ENCODE data around the gene CHRNE.

The CHRNE gene

DNA sequence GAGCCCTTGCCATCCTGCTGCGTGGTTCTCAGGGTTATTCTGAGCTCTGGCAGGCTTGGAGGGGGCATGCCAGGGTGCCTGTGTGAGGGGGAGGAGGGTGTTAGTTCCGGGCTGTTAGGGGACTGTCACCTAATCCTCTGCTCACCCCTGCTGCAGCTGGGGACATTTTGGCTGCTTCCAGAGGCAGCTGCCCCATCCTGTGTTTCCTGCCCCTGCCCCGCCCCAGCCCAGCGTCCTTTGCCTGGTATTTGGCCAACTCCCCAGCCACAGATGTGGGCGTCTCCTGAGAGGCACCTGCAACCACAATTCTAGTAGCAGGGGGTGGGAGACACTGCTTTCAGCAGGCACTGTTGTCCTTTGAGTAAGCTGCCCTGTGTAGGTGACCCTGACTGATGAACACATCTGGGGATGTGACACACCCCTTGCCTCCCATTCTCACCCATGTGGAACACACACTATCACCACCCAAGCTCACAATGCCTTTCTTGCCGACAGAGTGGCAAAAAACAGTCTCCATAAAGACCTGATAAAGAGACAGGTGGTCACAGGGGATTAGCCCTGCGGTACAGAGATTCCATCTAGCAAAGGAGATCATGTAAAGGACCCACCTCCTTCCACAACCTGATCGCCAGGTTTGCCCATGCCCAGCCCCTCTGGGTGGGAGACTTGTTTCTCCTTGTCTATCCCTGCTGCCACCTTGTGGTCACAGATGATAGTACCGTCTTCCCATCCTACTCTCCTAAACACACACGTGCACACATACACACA is at the start of gene CHRNE:
Gene CHRNE, minus strand, starts transcription at position 48 of the 768 bp plus-strand sequence. Its CDS starts 35 bp downstream, at position 13.
- DNase-seq, result peak; percentile 89

DNA sequence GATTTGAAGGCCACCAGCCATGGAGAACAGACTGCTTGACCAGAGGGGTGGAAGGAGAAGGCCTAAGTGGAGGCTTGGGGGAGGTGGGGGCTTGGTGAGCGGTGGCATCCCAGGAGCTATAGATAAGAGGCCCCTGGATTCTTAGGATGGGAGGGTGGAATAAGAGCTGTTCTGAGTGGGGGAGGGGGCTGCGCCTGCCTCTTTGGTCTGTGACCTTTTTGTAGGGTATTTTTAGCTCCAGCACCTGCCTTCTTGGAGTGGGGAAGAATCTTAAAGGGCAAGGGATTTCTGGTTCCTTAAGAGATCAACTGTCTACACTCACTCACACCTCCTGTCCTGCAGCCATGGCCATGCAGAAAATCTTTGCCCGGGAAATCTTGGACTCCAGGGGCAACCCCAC is 48.6 kb upstream of the CHRNE start:
- peak; percentile 49 for DNase-seq

DNA sequence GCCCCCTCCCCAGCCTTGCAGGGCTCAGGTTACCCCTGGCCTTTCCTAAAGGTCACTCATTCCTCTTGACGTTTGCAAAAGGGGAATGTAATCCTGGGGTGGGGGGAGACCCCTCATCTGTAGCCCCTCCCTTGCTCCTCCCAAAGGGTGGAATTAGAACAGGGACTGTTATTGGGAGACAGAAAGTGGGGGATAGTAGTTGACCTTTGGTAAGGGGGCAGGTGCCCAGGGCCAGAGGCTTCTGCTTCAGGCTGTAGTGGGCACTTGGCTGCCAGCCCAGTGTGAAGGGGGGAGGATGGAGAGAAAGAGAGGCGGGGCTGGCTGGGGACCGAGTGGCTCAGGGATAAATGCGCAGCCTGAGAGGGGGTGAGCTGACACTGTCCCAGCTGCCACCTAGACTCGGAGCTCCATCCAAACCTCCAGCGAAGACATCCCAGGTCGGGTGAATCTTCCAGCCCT is 47.9 kb upstream of the CHRNE start, which contains the start of gene ENO3:
Gene ENO3, plus strand, starts transcription at position 374 of the 459 bp plus-strand sequence. CDS start 711 bp downstream, outside the sequence.
- DNase-seq, result peak; percentile 75

DNA sequence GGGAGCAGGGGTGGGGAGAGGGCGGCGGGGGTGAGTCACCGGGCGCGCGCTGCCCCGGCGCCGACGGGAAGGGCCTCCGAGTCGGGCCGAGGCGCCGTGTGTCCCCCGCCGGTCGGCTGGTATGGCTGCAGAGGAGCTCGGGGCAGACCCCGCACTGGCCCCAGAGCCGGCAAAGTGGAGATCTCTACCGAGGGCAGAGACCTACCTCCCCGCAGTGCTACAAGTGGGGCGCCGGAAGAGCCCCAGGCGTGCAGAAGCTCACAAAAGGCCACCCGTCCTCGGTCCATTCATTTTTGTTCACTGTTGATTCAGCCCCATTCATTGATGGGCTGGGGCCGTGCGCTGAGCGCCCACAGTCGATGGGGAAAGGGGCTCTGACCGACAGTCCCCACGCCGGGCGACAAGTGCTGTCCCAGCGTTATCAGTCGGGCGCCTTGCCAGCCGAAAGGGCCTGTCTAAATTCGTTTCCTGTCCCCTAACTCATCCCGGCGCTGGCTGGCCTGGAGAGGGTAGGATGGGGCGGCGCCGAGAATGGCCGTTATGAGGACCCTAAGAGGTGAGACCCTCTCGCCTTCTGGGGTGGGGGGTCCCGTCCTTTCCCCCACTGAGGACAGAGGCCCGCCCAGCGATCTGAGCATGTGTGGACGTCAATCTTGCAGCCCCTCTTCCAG is 47.3 kb upstream of the CHRNE start:
- DNase-seq, result peak; percentile 79

DNA sequence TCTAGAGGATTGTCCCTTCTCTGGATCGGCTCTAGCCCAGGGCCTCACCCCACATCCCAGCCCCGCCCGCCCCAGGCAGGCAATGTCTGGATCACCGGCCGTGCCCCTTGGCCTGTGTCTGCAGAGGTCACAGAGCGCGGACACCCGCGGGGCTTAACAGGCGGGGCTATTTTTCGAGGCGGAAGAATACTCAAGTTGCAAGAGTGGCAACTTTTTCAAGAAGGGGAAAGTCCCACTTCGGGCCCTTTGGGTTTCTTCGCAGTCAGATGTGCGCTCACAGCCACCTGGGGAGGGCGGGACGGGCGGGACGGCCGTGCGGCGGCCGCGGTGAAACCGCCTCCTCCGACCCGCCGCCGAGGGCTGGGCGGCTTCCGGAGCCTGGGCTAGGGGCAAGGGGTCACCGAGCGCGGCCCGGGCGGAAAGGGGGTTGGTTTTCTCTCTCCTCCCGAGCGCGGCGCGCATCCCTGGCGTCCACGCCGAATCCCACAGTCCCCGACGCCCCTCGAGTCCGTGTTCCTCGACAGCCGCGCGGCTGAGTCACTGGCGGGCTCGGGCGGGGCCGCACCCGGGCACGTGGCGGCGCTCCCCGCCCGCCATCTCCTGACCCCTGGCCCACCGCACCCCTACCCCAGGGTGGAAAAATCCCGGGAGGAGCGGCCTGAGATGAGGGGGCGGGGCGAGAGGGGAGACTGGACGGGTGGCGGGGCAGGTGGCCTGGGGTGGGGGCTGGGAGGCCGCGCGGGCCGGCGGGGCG is 46.6 kb upstream of the CHRNE start:
- DNase-seq, result peak; percentile 89

DNA sequence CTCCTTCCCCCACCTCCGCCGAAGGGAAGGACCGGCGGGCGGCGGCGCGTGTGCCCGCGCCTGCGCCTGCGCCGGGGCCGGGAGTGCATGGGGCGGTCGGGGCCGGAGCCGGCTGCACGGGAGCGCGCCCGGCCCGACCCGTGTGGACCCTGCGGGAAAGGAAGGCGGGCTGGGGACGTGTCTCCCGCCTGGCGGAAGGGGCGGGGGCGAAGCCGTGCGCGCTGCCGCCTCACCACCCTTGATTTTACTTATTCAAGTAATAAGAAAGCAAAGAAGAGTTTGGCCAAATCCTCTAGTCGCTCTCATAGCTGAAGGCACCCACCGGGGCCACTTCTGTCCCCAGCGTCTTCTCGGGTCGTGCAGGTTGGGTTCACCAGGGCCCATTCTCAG is 46.0 kb upstream of the CHRNE start:
- DNase-seq, result peak; percentile 75

DNA sequence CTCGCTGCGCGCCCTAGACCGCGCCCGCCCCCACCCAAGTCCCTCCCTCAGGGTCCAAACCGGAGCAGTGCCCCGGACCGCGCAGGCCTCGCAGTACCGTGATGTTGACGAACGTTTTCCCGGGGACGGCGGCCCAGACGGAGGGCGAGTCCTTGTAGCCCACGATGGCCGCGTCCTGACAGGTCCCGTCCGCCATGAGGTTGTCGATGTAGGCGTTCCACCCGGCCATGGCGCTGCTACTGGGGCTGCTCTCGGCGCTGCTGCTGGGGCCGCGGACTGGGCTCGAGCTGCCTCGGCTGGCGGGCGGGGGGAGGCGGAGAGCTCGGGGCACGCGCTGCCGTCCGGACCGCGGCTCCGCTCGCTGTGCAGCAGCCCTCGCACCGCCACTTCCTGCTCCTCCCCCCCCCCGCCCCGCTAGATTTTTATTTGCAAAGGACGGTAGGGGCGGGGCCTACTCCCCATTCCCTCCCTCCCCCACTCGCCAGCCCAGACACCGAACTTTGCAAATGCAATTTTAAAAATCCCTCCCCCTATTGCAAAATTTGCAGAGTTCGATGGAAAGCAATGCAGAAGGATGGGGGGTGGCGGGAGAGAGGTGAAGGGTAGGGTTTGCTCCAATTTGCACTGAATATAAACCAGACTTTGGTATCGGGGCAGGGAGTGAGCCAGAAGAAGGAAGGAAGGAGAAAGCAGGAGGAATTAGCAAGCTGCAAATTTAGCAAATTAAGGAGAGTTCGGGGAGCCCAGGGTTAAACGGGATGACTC is 45.5 kb upstream of the CHRNE start, which contains the start of gene PFN1:
Gene PFN1, minus strand, starts transcription at position 365 of the 765 bp plus-strand sequence. Its CDS starts 136 bp downstream, at position 229.
- DNase-seq, result peak; percentile 89

DNA sequence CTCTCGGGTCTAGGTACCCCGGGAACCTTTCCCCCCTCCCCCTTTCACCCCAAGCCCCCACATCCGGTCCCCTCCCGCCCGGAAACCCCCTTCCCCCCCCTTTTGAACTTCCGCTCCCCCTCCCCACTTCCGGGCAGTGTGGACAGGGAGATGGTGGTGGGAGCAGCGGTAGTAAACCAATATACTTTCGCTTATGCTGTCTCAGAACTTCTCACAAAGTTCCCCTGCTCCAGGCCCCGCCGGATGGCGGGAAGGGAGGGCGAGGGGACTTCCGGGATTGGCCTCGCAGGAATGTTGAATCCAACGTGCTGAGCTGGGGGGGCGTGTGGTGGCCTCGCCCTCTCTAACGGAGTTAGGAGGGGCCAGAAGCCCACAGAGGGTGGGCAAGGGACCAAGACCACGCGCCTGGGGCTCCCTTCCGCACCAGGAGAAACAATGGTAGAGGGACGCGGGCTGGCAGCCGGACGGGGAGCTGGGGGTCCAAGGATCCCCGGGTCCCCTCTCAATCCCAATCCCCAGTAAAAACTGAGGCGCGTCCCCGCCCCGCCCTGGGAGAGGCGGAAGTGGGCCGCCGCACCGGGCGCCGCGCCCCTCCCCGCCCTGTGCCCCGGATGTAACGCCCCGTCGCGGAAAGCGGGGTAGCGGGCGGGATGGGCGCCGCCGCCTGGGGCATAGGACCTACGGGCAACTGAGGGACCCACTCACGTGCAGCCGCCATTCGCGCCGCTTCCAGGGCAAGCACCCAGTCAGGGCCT is 44.7 kb upstream of the CHRNE start:
- DNase-seq, result peak; percentile 51

DNA sequence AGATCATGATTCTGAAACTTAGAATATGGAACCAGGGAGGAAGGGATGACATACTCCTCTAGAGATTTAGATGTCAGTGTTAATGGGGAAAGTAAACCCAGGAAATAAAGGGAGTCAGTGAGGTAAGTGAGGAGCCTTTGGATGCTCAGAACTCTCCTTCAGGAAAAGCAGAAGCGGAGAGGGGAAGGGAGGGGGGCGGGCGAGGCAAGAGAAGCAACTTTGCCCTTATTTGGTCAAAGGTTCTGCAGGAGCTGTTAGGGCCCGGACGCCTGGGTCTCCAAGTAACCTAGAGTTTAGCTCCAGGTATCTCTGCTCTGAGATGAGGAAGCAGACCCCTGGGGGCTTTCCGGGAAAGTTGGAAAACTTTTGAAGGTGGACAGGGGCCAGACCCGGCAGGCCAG is 44.1 kb upstream of the CHRNE start:
- no peak for DNase-seq

DNA sequence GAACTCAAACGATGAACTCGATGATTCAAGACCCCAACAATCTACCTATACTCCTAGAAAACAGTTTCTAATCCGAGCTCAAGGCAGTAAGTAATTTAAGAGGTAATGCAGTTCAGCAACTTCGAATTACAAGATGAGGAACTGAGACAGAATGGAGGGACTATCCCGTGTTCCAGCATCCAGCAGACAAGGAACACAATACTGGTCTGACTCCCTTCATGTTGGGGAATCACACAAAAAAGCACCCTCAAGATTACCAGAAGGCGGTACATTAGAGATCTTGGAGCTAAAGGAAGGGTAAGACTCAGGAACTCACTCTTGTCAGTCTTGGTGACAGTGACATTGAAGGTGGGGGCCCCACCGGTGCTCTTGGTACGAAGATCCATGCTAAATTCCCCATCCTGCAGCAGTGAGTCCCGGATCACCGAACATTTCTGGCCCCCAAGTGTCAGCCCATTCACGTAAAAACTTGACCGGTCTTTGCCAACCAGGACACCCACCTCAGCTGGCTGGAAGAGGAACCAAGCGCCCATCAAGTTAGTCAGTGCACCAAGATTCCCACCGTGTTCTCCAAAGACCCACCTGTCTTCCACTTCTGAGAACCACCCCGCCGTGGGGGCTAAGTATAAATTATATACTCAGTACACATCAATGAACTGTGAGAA is 43.5 kb upstream of the CHRNE start:
- no peak for DNase-seq

DNA sequence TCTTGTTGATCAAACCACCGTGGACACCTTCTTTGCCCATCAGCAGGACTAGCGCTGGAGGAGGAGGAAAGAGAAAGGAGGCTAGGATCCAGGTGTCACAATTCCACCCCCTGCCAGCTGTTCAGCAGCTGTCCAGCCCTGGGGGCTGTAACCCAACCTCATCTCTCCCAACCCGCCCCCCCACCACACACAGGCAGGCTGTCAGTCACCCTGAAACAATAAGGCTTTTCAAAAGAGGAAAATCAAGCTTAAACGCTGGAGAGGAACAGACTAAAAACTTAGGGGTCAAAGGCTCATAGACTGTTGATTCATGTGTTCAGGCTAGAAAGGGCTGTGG is 43.0 kb upstream of the CHRNE start:
- no peak for DNase-seq

DNA sequence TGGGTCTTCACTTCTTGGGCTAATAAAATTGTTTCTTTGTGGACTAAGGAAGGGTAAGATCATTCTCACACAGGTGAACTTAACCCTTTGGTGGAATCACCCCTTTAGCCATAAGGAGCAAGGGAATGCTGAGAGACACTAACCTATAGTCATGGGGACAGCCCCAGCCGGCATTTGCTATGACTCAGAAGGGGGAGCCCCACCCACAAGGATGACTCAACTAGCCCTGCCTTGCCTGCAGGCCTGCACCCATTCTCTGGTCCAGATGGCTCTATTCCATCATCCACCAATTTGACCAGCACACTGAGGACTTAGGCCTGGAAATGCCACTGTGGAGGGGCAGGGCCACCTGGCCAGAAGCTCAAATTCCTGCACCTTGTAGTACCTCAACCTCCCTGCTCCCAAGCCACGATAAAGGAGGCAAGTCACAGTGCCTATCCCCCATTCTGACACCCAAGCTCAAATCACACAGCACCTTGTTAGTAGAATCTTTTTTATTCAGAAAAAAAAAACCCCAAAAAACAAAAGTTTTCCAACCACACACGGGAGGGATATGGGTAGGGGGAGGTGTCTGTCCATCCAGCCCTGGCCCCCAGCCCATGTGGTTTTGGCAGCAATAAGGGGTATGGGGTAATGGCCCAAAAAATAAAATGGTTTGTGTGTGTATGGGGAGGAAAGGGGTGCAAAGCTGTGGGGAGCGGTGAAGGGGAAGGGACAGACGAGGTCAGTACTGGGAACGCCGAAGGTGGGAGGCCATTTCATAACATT is 42.5 kb upstream of the CHRNE start:
- DNase-seq, result peak; percentile 51

DNA sequence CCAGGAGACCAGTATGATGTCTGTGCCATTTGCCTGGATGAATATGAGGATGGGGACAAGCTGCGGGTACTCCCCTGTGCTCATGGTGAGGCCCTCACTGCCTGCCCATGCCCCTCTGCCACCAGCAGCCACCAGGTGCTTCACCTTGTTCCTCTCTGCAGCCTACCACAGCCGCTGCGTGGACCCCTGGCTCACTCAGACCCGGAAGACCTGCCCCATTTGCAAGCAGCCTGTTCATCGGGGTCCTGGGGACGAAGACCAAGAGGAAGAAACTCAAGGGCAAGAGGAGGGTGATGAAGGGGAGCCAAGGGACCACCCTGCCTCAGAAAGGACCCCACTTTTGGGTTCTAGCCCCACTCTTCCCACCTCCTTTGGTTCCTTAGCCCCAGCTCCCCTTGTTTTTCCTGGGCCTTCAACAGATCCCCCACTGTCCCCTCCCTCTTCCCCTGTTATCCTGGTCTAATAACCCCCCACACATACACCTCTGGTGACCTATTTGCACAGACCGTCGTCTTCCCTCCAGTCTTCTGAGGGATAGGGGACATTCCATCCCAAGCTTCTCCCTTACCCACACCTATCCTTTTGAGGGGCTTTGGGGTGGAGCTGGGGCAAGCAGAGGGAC is 41.8 kb upstream of the CHRNE start:
- no peak for DNase-seq

DNA sequence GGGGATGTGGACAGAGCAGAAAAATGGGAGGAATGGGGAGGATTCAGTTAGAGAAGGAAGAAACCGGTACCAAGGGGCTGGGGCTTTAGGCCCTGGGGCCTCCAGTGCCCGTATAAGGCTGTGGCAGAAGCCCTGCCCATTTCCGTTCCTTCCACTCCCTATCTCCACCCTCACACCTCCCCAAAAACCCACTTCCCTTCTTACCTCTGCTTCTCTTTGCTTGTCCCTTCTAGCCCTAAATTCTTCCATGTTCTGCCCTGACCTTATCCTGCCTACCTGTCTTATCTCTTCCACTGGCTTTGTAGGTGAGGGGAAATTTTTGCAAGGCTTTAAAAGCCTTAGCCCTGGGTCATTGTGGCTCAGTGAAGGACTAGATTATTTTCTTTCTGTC is 41.3 kb upstream of the CHRNE start:
- DNase-seq, result no peak

DNA sequence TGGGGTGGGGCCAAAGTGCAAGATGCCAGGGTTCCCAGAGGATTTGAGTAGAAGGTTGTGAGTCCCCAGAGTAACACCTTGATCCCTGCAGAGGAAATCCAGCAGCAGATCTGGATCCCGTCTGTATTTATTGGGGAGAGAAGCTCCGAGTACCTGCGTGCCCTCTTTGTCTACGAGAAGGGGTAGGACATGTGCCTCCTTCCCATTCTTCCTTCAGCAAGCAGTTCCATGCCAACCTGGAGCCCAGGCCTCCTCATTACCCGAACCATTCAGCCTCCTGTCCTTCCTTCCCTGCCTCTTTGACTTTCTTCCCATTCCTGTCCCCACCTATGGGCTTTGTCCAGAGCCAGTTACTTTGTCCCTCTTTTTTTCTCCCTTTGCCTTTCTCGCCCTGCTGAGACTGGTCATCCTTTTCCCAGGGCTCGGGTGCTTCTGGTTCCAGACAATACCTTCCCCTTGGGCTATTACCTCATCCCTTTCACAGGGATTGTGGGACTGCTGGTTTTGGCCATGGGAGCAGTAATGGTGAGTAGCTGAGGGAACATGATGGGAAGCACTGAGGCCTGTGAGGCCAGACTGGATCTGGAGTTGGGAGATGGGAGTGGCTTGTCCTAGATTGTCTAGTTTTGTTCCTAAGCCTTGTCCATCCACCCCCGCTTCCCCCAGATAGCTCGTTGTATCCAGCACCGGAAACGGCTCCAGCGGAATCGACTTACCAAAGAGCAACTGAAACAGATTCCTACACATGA is 40.0 kb upstream of the CHRNE start:
- no peak for DNase-seq

DNA sequence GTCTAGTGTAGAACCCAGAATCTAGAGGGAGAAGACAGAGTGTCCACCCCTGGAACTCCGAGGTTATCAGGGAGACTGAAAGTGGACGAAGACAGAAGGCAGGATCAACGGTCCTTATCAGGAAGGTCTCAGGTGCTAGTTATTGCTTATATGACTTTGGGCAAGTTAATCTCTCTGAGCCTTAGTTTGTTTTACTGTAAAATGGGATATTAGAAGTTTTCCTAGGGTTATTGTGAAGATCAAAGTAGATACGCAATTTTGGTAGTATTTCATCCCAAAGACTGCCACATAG is 38.4 kb upstream of the CHRNE start:
- no peak for DNase-seq

DNA sequence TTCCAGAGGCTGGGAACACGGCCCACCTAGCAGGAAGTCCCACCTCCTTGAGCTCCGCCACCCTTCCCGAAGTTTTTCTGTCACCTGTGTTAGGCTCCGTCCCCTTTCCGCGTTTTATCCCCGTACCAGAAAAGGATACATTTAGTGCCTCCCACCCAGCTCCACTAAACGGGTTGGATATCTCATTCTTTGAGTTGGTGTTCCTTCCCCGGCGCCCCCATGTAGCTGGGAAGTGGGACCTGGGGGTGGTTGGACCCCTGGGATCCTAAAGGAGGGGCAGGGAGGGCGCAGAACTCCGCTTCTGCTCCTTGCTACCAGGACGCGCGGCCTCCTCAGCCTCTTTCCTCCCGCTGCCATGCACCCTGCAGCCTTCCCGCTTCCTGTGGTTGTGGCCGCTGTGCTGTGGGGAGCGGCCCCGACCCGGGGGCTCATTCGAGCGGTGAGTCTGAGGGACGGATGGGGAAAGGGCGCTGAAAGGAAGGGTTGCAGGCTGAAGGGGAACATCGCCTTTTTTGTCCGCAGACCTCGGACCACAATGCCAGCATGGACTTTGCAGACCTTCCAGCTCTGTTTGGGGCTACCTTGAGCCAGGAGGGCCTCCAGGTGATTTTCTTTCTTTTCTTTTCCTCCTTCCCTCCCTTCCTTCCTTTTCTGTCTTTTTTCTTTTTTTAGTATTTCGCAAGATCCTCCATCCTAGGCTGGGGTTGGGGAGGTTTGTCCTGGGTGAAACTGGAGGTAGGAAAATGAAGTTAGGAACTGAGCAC is 37.8 kb upstream of the CHRNE start:
- DNase-seq, result no peak

DNA sequence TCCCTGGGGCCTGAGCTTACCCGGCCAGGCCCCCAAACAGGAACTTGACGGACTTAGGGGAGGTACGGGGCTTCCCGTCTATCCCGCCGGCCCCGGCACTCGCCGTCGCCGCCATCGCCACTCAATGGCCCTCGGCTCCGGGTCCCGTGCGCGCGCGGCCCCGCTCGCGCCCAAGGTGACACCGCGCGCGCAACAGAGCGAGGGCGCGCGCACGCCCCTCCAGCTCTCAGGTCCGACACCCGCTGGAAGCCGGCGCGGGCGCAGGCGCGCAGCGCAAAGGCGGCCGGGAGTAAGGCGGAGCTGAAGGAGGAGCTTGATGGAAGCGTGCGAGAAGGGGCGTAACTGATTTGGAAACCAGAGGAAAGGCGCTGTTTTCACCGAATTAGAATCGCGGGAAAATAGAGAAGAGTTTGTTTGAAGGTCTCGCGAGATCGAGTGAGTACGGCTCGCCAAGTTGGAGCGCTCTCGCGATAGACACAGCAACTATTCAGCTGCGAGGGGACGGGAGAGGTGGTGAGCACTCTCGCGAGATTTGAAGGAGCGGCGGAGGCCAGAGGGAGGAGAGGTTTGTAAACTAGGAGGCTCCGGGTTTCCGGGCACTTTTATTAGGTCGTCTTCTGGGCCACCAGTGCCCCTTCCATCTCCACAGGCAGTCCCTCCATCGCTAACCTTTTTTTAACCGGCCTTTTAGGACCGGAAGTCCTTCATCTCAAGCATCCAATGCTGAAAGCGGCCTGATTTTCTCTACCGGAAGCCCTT is 37.1 kb upstream of the CHRNE start, which contains the start of the genes RNF167 and SLC25A11:
Gene RNF167, plus strand, starts transcription at position 473 of the 759 bp plus-strand sequence. CDS start 642 bp downstream, outside the sequence.
Gene SLC25A11, minus strand, starts transcription at position 251 of the 759 bp plus-strand sequence. Its CDS starts 136 bp downstream, at position 115.
- peak; percentile 96 for DNase-seq

All from RPMI8226 (cell line).